Measurements from ENCODE around the gene MYO10. TPM values are rescaled to one million over a fixed set of nuclear protein-coding genes. Genes with fewer than 3 reads are reported as not detected.

The MYO10 gene
- total and polyA plus RNA-seq, 4 donors = 4.8 to 19.8 (median 11.5) TPM

GRCh38 chr5:16975950-16976624 lies 40.0 kb upstream of the MYO10 start:
- peaks cover 2% of the 10 kb centered on the region for H3K9me3 ChIP-seq (ENCODE audit: control insufficient read depth, low read length)
- intact Hi-C loops (cut with DNase I) = no loop called here
- no peak for DNase-seq
- no peak overlapping the region for H3K27ac ChIP-seq (ENCODE audit: low read depth in 1 of 2, low read length in 2 of 2)
- no peak overlapping the region for H3K4me3 ChIP-seq (ENCODE audit: low read length in 2 of 2)
- no peaks in the 10 kb centered on the region for H3K27me3 ChIP-seq (ENCODE audit: control insufficient read depth in 1 of 2, insufficient read depth in 2 of 2, low read length in 1 of 2)
- no peak for ATAC-seq (ENCODE audit: low FRiP score)
- H3K36me3 ChIP-seq (ENCODE audit: control insufficient read depth in 1 of 2, insufficient read depth in 2 of 2, low read length in 1 of 2) = no peaks in the 10 kb centered on the region
- no peaks in the 10 kb centered on the region for H3K4me1 ChIP-seq (ENCODE audit: control insufficient read depth in 1 of 2, insufficient read depth in 2 of 2, low read length in 2 of 2)
- 85 to 86% methylated on average over 2 of the region's 2 CpGs for WGBS, 2 donors

- H3K27me3 ChIP-seq (ENCODE audit: control insufficient read depth in 1 of 2, insufficient read depth in 2 of 2, low read length in 1 of 2) = no peaks in the 10 kb centered on the region
- no peak overlapping the region for H3K4me3 ChIP-seq (ENCODE audit: low read length in 2 of 2)
- no peaks in the 10 kb centered on the region for H3K36me3 ChIP-seq (ENCODE audit: control insufficient read depth in 1 of 2, insufficient read depth in 2 of 2, low read length in 1 of 2)
- DNase-seq (no peak), ATAC-seq (ENCODE audit: low FRiP score) (no peak)
- H3K4me1 ChIP-seq (ENCODE audit: control insufficient read depth in 1 of 2, insufficient read depth in 2 of 2, low read length in 2 of 2) = no peaks in the 10 kb centered on the region
- 54 to 71% methylated on average over 2 of the region's 2 CpGs for WGBS, 2 donors
- H3K27ac ChIP-seq (ENCODE audit: low read depth in 1 of 2, low read length in 2 of 2) = no peak overlapping the region
- H3K9me3 ChIP-seq (ENCODE audit: control insufficient read depth, low read length) = peaks cover 4% of the 10 kb centered on the region
- intact Hi-C loops (cut with DNase I) = no loop called here
These were observed 38.9 kb upstream of the MYO10 start for GRCh38 chr5:16974981-16975380.

GRCh38 chr5:16970826-16971225 lies 34.7 kb upstream of the MYO10 start:
- Histone ChIP-seq H3K4me3 (ENCODE audit: low read length in 2 of 2) (no peak overlapping the region), H3K4me1 (ENCODE audit: control insufficient read depth in 1 of 2, insufficient read depth in 2 of 2, low read length in 2 of 2) (no peaks in the 10 kb centered on the region), H3K36me3 (ENCODE audit: control insufficient read depth in 1 of 2, insufficient read depth in 2 of 2, low read length in 1 of 2) (no peaks in the 10 kb centered on the region), H3K27me3 (ENCODE audit: control insufficient read depth in 1 of 2, insufficient read depth in 2 of 2, low read length in 1 of 2) (no peaks in the 10 kb centered on the region), H3K9me3 (ENCODE audit: control insufficient read depth, low read length) (peaks cover 2% of the 10 kb centered on the region), H3K27ac (ENCODE audit: low read depth in 1 of 2, low read length in 2 of 2) (no peak overlapping the region)
- DNase-seq (no peak), ATAC-seq (ENCODE audit: low FRiP score) (no peak)
- intact Hi-C loops (cut with DNase I) = no loop called here
- WGBS, 2 donors = 93 to 94% methylated on average over 3 of the region's 3 CpGs

GRCh38 chr5:16970260-16970659 lies 34.2 kb upstream of the MYO10 start:
- intact Hi-C loops (cut with DNase I) = no loop called here
- Histone ChIP-seq H3K9me3 (ENCODE audit: control insufficient read depth, low read length) (peaks cover 2% of the 10 kb centered on the region), H3K4me3 (ENCODE audit: low read length in 2 of 2) (no peak overlapping the region), H3K27me3 (ENCODE audit: control insufficient read depth in 1 of 2, insufficient read depth in 2 of 2, low read length in 1 of 2) (no peaks in the 10 kb centered on the region), H3K4me1 (ENCODE audit: control insufficient read depth in 1 of 2, insufficient read depth in 2 of 2, low read length in 2 of 2) (no peaks in the 10 kb centered on the region), H3K27ac (ENCODE audit: low read depth in 1 of 2, low read length in 2 of 2) (no peak overlapping the region), H3K36me3 (ENCODE audit: control insufficient read depth in 1 of 2, insufficient read depth in 2 of 2, low read length in 1 of 2) (no peaks in the 10 kb centered on the region)
- 84 to 88% methylated on average over 5 of the region's 5 CpGs for WGBS, 2 donors
- DNase-seq = no peak
- no peak for ATAC-seq (ENCODE audit: low FRiP score)

- WGBS, 2 donors = 16 to 32% methylated on average over 1 of the region's 1 CpG
These were observed 29.5 kb upstream of the MYO10 start for GRCh38 chr5:16965581-16965980.

GRCh38 chr5:16963821-16964220 lies 27.7 kb upstream of the MYO10 start:
- Histone ChIP-seq H3K27me3 (ENCODE audit: control insufficient read depth in 1 of 2, insufficient read depth in 2 of 2, low read length in 1 of 2) (no peaks in the 10 kb centered on the region), H3K4me3 (ENCODE audit: low read length in 2 of 2) (no peak overlapping the region), H3K9me3 (ENCODE audit: control insufficient read depth, low read length) (no peaks in the 10 kb centered on the region), H3K36me3 (ENCODE audit: control insufficient read depth in 1 of 2, insufficient read depth in 2 of 2, low read length in 1 of 2) (no peaks in the 10 kb centered on the region), H3K27ac (ENCODE audit: low read depth in 1 of 2, low read length in 2 of 2) (no peak overlapping the region), H3K4me1 (ENCODE audit: control insufficient read depth in 1 of 2, insufficient read depth in 2 of 2, low read length in 2 of 2) (no peaks in the 10 kb centered on the region)
- no peak for ATAC-seq (ENCODE audit: low FRiP score)
- DNase-seq = no peak
- WGBS, 2 donors = 84 to 89% methylated on average over 7 of the region's 7 CpGs
- intact Hi-C loops (cut with DNase I) = no loop called here

More at GRCh38 chr5:16965581-16965980, 29.5 kb upstream of the MYO10 start:
- peaks cover 2% of the 10 kb centered on the region for H3K9me3 ChIP-seq (ENCODE audit: control insufficient read depth, low read length)
- H3K27me3 ChIP-seq (ENCODE audit: control insufficient read depth in 1 of 2, insufficient read depth in 2 of 2, low read length in 1 of 2) = no peaks in the 10 kb centered on the region
- no peaks in the 10 kb centered on the region for H3K36me3 ChIP-seq (ENCODE audit: control insufficient read depth in 1 of 2, insufficient read depth in 2 of 2, low read length in 1 of 2)
- no peaks in the 10 kb centered on the region for H3K4me1 ChIP-seq (ENCODE audit: control insufficient read depth in 1 of 2, insufficient read depth in 2 of 2, low read length in 2 of 2)
- ATAC-seq (ENCODE audit: low FRiP score) (no peak), DNase-seq (no peak)
- no peak overlapping the region for H3K4me3 ChIP-seq (ENCODE audit: low read length in 2 of 2)
- intact Hi-C loops (cut with DNase I) = no loop called here
- no peak overlapping the region for H3K27ac ChIP-seq (ENCODE audit: low read depth in 1 of 2, low read length in 2 of 2)

- WGBS, 2 donors = 81 to 88% methylated on average over 7 of the region's 7 CpGs
- DNase-seq (peak in 1 of 2 donors; percentile 5), ATAC-seq (ENCODE audit: low FRiP score) (no peak)
- Histone ChIP-seq H3K4me1 (ENCODE audit: control insufficient read depth in 1 of 2, insufficient read depth in 2 of 2, low read length in 2 of 2) (no peaks in the 10 kb centered on the region), H3K27me3 (ENCODE audit: control insufficient read depth in 1 of 2, insufficient read depth in 2 of 2, low read length in 1 of 2) (no peaks in the 10 kb centered on the region), H3K36me3 (ENCODE audit: control insufficient read depth in 1 of 2, insufficient read depth in 2 of 2, low read length in 1 of 2) (no peaks in the 10 kb centered on the region), H3K27ac (ENCODE audit: low read depth in 1 of 2, low read length in 2 of 2) (no peak overlapping the region), H3K4me3 (ENCODE audit: low read length in 2 of 2) (no peak overlapping the region), H3K9me3 (ENCODE audit: control insufficient read depth, low read length) (no peaks in the 10 kb centered on the region)
- intact Hi-C loops (cut with DNase I) = no loop called here
These were observed 25.0 kb upstream of the MYO10 start for GRCh38 chr5:16961131-16961530.

- no peak for DNase-seq
- no peak overlapping the region for H3K4me3 ChIP-seq (ENCODE audit: low read length in 2 of 2)
- no peak for ATAC-seq (ENCODE audit: low FRiP score)
- no peaks in the 10 kb centered on the region for H3K9me3 ChIP-seq (ENCODE audit: control insufficient read depth, low read length)
- no peak overlapping the region for H3K27ac ChIP-seq (ENCODE audit: low read depth in 1 of 2, low read length in 2 of 2)
- intact Hi-C loops (cut with DNase I) = no loop called here
- no peaks in the 10 kb centered on the region for H3K4me1 ChIP-seq (ENCODE audit: control insufficient read depth in 1 of 2, insufficient read depth in 2 of 2, low read length in 2 of 2)
- 79 to 80% methylated on average over 13 of the region's 13 CpGs for WGBS, 2 donors
- no peaks in the 10 kb centered on the region for H3K27me3 ChIP-seq (ENCODE audit: control insufficient read depth in 1 of 2, insufficient read depth in 2 of 2, low read length in 1 of 2)
- H3K36me3 ChIP-seq (ENCODE audit: control insufficient read depth in 1 of 2, insufficient read depth in 2 of 2, low read length in 1 of 2) = no peaks in the 10 kb centered on the region
These were observed 21.5 kb upstream of the MYO10 start for GRCh38 chr5:16957304-16958196.

- no peak for ATAC-seq (ENCODE audit: low FRiP score)
- H3K27me3 ChIP-seq (ENCODE audit: control insufficient read depth in 1 of 2, insufficient read depth in 2 of 2, low read length in 1 of 2) = no peaks in the 10 kb centered on the region
- no peak overlapping the region for H3K27ac ChIP-seq (ENCODE audit: low read depth in 1 of 2, low read length in 2 of 2)
- H3K4me3 ChIP-seq (ENCODE audit: low read length in 2 of 2) = no peak overlapping the region
- H3K36me3 ChIP-seq (ENCODE audit: control insufficient read depth in 1 of 2, insufficient read depth in 2 of 2, low read length in 1 of 2) = no peaks in the 10 kb centered on the region
- H3K4me1 ChIP-seq (ENCODE audit: control insufficient read depth in 1 of 2, insufficient read depth in 2 of 2, low read length in 2 of 2) = no peaks in the 10 kb centered on the region
- intact Hi-C loops (cut with DNase I) = no loop called here
- 85 to 89% methylated on average over 9 of the region's 9 CpGs for WGBS, 2 donors
- no peak for DNase-seq
- no peaks in the 10 kb centered on the region for H3K9me3 ChIP-seq (ENCODE audit: control insufficient read depth, low read length)
These were observed 17.6 kb upstream of the MYO10 start for GRCh38 chr5:16953729-16954128.

Measured in aorta (tissue), 5 donors.